WTC11 (cell line): ENCODE results near the gene DCAF4L1. TPM values are rescaled to one million over a fixed set of nuclear protein-coding genes. Genes with fewer than 3 reads are reported as not detected.

Experiments used
- ATF1 ChIP-seq: sonication (generic); formaldehyde crosslinking; IDR thresholded peaks from 2 replicates; pipeline ENCODE4 v1.8.1; 2023; ENCODE audit warnings: mild to moderate bottlenecking, moderate library complexity, missing genetic modification reagents
- CREM ChIP-seq: sonication (generic); formaldehyde crosslinking; IDR thresholded peaks from 2 replicates; pipeline ENCODE4 v1.8.1; 2022; ENCODE audit warnings: mild to moderate bottlenecking, missing genetic modification reagents, moderate library complexity
- ESRRA ChIP-seq: sonication (generic); formaldehyde crosslinking; IDR thresholded peaks from 2 replicates; pipeline ENCODE4 v1.8.1; 2022; ENCODE audit warnings: mild to moderate bottlenecking, missing genetic modification reagents, borderline replicate concordance
- ETV6 ChIP-seq: sonication (generic); formaldehyde crosslinking; IDR thresholded peaks from 2 replicates; pipeline ENCODE4 v1.8.1; 2022; ENCODE audit warnings: mild to moderate bottlenecking, missing genetic modification reagents
- FOXJ3 ChIP-seq: sonication (generic); formaldehyde crosslinking; IDR thresholded peaks from 2 replicates; pipeline ENCODE4 v1.9.0; 2021; ENCODE audit warnings: missing genetic modification reagents, mild to moderate bottlenecking, borderline replicate concordance
- FOXK1 ChIP-seq: sonication (generic); formaldehyde crosslinking; IDR thresholded peaks from 2 replicates; pipeline ENCODE4 v1.8.0; 2022; ENCODE audit warnings: mild to moderate bottlenecking, moderate library complexity, missing genetic modification reagents
- JAZF1 ChIP-seq: fragments of 250-450 bp; sonication (Bioruptor Pico); IDR thresholded peaks from 2 replicates; pipeline ENCODE4 v1.9.0; 2021; ENCODE audit warnings: moderate library complexity, mild to moderate bottlenecking, inconsistent platforms
- KAT7 ChIP-seq: sonication (generic); formaldehyde crosslinking; IDR thresholded peaks from 2 replicates; pipeline ENCODE4 v1.8.1; 2023; ENCODE audit warnings: missing genetic modification reagents, mild to moderate bottlenecking, borderline replicate concordance
- RORB ChIP-seq: fragments of 250-450 bp; sonication (Bioruptor Pico); IDR thresholded peaks from 2 replicates; pipeline ENCODE4 v1.9.0; 2021; ENCODE audit warnings: mild to moderate bottlenecking
- SMAD3 ChIP-seq: sonication (generic); formaldehyde crosslinking; IDR thresholded peaks from 2 replicates; pipeline ENCODE4 v1.8.0; 2022; ENCODE audit warnings: missing genetic modification reagents, mild to moderate bottlenecking, borderline replicate concordance
- TEAD4 ChIP-seq: sonication (generic); formaldehyde crosslinking; IDR thresholded peaks from 2 replicates; pipeline ENCODE4 v1.8.0; 2022; ENCODE audit warnings: mild to moderate bottlenecking, missing genetic modification reagents
- ZNF121 ChIP-seq: sonication (generic); formaldehyde crosslinking; IDR thresholded peaks from 2 replicates; pipeline ENCODE4 v1.8.0; 2023; ENCODE audit warnings: missing genetic modification reagents
- total RNA-seq: library from RNA; stranded (reverse); gene quantifications from 3 replicates; pipeline ENCODE4 v1.2.3, GENCODE V29; 2021
- TF ChIP-seq, protein P1 (sequence below): fragments of 200-600 bp; IDR thresholded peaks from 2 replicates; pipeline ENCODE4 v1.8.0; 2022; ENCODE audit warnings: antibody characterized with exemption
- TF ChIP-seq, protein P2 (sequence below): sonication (generic); formaldehyde crosslinking; IDR thresholded peaks from 2 replicates; pipeline ENCODE4 v1.8.1; 2023; ENCODE audit warnings: mild to moderate bottlenecking, missing genetic modification reagents
- TF ChIP-seq, protein P3 (sequence below): sonication (generic); formaldehyde crosslinking; IDR thresholded peaks from 2 replicates; pipeline ENCODE4 v1.8.0; 2023; ENCODE audit warnings: missing genetic modification reagents, mild to moderate bottlenecking, borderline replicate concordance
- TF ChIP-seq, protein P4 (sequence below): fragments of 250-450 bp; sonication (Bioruptor Pico); IDR thresholded peaks from 2 replicates; pipeline ENCODE4 v1.8.0; 2021; ENCODE audit warnings: mild to moderate bottlenecking
- TF ChIP-seq, protein P5 (sequence below): sonication (generic); formaldehyde crosslinking; IDR thresholded peaks from 2 replicates; pipeline ENCODE4 v1.8.1; 2022; ENCODE audit warnings: low read depth, missing genetic modification reagents, borderline replicate concordance
- TF ChIP-seq, protein P6 (sequence below): sonication (generic); formaldehyde crosslinking; IDR thresholded peaks from 2 replicates; pipeline ENCODE4 v1.8.0; 2022; ENCODE audit warnings: mild to moderate bottlenecking, missing genetic modification reagents
- TF ChIP-seq, protein P7 (sequence below): fragments of 250-450 bp; sonication (Bioruptor Pico); IDR thresholded peaks from 2 replicates; pipeline ENCODE4 v2.1.2; 2022; ENCODE audit warnings: mild to moderate bottlenecking, moderate library complexity
- TF ChIP-seq, protein P8 (sequence below): sonication (generic); formaldehyde crosslinking; IDR thresholded peaks from 2 replicates; pipeline ENCODE4 v1.8.0; 2023; ENCODE audit warnings: mild to moderate bottlenecking, missing genetic modification reagents

DCAF4L1 gene
- total RNA-seq, 1 experiment from 2014 or later = 0.31 TPM

DNA sequence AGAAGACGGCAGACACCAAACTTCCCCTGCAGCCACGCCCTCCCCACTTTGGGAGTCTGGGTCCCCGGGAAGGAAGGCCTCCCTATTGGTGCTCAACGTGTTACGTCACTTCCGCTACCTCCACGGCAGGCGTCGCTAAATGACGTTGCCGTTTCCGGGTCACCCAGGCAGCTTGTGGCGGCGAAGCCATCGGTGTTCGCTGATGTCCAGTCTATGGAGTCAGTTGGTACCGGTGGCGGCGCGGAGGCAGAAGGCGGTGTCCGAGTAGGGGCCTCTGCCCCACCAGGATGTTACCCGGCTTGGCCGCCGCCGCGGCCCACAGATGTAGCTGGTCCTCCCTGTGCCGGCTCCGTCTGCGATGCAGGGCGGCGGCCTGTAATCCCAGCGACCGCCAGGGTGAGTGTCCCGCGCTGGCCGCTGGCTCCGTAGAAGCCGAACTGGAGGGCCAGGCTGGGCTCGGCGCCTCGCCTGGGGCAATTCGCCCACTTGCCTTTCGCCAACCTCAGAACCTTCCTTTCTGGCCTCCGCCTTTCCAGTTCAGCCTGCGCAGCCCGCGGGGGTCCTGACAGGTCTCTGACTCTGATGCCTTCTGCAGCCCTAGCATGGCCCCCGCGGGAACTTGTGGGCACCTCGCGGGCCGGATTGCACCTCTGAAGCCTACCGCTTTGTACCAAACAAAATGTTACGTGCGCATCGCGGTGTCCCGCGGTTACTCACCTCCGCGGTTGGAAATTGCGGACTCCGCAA is 9.0 kb downstream of the DCAF4L1 start, which contains the start of gene SLC30A9 (continued):
- TF ChIP-seq, protein P1, sequence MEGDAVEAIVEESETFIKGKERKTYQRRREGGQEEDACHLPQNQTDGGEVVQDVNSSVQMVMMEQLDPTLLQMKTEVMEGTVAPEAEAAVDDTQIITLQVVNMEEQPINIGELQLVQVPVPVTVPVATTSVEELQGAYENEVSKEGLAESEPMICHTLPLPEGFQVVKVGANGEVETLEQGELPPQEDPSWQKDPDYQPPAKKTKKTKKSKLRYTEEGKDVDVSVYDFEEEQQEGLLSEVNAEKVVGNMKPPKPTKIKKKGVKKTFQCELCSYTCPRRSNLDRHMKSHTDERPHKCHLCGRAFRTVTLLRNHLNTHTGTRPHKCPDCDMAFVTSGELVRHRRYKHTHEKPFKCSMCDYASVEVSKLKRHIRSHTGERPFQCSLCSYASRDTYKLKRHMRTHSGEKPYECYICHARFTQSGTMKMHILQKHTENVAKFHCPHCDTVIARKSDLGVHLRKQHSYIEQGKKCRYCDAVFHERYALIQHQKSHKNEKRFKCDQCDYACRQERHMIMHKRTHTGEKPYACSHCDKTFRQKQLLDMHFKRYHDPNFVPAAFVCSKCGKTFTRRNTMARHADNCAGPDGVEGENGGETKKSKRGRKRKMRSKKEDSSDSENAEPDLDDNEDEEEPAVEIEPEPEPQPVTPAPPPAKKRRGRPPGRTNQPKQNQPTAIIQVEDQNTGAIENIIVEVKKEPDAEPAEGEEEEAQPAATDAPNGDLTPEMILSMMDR = no peak
- TF ChIP-seq FOXK1 (CRISPR knock-in tag) (peak; percentile 90), RORB (CRISPR knock-in tag) (no peak), FOXJ3 (CRISPR knock-in tag) (no peak), KAT7 (CRISPR knock-in tag) (no peak), SMAD3 (CRISPR knock-in tag) (no peak), JAZF1 (no peak), ZNF121 (CRISPR knock-in tag) (no peak), TEAD4 (CRISPR knock-in tag) (no peak), ESRRA (CRISPR knock-in tag) (no peak), ETV6 (CRISPR knock-in tag) (peak; percentile 90), CREM (CRISPR knock-in tag) (peak; percentile 96), ATF1 (CRISPR knock-in tag) (no peak)
- TF ChIP-seq, protein P2, sequence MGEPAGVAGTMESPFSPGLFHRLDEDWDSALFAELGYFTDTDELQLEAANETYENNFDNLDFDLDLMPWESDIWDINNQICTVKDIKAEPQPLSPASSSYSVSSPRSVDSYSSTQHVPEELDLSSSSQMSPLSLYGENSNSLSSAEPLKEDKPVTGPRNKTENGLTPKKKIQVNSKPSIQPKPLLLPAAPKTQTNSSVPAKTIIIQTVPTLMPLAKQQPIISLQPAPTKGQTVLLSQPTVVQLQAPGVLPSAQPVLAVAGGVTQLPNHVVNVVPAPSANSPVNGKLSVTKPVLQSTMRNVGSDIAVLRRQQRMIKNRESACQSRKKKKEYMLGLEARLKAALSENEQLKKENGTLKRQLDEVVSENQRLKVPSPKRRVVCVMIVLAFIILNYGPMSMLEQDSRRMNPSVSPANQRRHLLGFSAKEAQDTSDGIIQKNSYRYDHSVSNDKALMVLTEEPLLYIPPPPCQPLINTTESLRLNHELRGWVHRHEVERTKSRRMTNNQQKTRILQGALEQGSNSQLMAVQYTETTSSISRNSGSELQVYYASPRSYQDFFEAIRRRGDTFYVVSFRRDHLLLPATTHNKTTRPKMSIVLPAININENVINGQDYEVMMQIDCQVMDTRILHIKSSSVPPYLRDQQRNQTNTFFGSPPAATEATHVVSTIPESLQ = no peak
- TF ChIP-seq, protein P3, sequence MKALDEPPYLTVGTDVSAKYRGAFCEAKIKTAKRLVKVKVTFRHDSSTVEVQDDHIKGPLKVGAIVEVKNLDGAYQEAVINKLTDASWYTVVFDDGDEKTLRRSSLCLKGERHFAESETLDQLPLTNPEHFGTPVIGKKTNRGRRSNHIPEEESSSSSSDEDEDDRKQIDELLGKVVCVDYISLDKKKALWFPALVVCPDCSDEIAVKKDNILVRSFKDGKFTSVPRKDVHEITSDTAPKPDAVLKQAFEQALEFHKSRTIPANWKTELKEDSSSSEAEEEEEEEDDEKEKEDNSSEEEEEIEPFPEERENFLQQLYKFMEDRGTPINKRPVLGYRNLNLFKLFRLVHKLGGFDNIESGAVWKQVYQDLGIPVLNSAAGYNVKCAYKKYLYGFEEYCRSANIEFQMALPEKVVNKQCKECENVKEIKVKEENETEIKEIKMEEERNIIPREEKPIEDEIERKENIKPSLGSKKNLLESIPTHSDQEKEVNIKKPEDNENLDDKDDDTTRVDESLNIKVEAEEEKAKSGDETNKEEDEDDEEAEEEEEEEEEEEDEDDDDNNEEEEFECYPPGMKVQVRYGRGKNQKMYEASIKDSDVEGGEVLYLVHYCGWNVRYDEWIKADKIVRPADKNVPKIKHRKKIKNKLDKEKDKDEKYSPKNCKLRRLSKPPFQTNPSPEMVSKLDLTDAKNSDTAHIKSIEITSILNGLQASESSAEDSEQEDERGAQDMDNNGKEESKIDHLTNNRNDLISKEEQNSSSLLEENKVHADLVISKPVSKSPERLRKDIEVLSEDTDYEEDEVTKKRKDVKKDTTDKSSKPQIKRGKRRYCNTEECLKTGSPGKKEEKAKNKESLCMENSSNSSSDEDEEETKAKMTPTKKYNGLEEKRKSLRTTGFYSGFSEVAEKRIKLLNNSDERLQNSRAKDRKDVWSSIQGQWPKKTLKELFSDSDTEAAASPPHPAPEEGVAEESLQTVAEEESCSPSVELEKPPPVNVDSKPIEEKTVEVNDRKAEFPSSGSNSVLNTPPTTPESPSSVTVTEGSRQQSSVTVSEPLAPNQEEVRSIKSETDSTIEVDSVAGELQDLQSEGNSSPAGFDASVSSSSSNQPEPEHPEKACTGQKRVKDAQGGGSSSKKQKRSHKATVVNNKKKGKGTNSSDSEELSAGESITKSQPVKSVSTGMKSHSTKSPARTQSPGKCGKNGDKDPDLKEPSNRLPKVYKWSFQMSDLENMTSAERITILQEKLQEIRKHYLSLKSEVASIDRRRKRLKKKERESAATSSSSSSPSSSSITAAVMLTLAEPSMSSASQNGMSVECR (CRISPR knock-in tag) = peak; percentile 77; the same call in 1 of the 2 replicates
- TF ChIP-seq, protein P4, sequence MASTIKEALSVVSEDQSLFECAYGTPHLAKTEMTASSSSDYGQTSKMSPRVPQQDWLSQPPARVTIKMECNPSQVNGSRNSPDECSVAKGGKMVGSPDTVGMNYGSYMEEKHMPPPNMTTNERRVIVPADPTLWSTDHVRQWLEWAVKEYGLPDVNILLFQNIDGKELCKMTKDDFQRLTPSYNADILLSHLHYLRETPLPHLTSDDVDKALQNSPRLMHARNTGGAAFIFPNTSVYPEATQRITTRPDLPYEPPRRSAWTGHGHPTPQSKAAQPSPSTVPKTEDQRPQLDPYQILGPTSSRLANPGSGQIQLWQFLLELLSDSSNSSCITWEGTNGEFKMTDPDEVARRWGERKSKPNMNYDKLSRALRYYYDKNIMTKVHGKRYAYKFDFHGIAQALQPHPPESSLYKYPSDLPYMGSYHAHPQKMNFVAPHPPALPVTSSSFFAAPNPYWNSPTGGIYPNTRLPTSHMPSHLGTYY (CRISPR knock-in tag) = no peak
- TF ChIP-seq, protein P5, sequence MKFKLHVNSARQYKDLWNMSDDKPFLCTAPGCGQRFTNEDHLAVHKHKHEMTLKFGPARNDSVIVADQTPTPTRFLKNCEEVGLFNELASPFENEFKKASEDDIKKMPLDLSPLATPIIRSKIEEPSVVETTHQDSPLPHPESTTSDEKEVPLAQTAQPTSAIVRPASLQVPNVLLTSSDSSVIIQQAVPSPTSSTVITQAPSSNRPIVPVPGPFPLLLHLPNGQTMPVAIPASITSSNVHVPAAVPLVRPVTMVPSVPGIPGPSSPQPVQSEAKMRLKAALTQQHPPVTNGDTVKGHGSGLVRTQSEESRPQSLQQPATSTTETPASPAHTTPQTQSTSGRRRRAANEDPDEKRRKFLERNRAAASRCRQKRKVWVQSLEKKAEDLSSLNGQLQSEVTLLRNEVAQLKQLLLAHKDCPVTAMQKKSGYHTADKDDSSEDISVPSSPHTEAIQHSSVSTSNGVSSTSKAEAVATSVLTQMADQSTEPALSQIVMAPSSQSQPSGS = no peak
- TF ChIP-seq, protein P6, sequence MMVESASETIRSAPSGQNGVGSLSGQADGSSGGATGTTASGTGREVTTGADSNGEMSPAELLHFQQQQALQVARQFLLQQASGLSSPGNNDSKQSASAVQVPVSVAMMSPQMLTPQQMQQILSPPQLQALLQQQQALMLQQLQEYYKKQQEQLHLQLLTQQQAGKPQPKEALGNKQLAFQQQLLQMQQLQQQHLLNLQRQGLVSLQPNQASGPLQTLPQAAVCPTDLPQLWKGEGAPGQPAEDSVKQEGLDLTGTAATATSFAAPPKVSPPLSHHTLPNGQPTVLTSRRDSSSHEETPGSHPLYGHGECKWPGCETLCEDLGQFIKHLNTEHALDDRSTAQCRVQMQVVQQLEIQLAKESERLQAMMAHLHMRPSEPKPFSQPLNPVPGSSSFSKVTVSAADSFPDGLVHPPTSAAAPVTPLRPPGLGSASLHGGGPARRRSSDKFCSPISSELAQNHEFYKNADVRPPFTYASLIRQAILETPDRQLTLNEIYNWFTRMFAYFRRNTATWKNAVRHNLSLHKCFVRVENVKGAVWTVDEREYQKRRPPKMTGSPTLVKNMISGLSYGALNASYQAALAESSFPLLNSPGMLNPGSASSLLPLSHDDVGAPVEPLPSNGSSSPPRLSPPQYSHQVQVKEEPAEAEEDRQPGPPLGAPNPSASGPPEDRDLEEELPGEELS = peak; percentile 80
- TF ChIP-seq, protein P7, sequence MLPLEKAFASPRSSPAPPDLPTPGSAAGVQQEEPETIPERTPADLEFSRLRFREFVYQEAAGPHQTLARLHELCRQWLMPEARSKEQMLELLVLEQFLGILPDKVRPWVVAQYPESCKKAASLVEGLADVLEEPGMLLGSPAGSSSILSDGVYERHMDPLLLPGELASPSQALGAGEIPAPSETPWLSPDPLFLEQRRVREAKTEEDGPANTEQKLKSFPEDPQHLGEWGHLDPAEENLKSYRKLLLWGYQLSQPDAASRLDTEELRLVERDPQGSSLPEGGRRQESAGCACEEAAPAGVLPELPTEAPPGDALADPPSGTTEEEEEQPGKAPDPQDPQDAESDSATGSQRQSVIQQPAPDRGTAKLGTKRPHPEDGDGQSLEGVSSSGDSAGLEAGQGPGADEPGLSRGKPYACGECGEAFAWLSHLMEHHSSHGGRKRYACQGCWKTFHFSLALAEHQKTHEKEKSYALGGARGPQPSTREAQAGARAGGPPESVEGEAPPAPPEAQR (CRISPR knock-in tag) = no peak
- TF ChIP-seq, protein P8, sequence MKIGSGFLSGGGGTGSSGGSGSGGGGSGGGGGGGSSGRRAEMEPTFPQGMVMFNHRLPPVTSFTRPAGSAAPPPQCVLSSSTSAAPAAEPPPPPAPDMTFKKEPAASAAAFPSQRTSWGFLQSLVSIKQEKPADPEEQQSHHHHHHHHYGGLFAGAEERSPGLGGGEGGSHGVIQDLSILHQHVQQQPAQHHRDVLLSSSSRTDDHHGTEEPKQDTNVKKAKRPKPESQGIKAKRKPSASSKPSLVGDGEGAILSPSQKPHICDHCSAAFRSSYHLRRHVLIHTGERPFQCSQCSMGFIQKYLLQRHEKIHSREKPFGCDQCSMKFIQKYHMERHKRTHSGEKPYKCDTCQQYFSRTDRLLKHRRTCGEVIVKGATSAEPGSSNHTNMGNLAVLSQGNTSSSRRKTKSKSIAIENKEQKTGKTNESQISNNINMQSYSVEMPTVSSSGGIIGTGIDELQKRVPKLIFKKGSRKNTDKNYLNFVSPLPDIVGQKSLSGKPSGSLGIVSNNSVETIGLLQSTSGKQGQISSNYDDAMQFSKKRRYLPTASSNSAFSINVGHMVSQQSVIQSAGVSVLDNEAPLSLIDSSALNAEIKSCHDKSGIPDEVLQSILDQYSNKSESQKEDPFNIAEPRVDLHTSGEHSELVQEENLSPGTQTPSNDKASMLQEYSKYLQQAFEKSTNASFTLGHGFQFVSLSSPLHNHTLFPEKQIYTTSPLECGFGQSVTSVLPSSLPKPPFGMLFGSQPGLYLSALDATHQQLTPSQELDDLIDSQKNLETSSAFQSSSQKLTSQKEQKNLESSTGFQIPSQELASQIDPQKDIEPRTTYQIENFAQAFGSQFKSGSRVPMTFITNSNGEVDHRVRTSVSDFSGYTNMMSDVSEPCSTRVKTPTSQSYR (CRISPR knock-in tag) = no peak
